GM18526 (cell line): ENCODE results near the gene DCTPP1.

Experiments
- POLR2A ChIP-seq: IDR thresholded peaks from 3 replicates; pipeline ENCODE4 v1.6.1; 2011; ENCODE audit not compliant: insufficient read length; ENCODE audit errors: extremely low read depth

DCTPP1 gene

DNA sequence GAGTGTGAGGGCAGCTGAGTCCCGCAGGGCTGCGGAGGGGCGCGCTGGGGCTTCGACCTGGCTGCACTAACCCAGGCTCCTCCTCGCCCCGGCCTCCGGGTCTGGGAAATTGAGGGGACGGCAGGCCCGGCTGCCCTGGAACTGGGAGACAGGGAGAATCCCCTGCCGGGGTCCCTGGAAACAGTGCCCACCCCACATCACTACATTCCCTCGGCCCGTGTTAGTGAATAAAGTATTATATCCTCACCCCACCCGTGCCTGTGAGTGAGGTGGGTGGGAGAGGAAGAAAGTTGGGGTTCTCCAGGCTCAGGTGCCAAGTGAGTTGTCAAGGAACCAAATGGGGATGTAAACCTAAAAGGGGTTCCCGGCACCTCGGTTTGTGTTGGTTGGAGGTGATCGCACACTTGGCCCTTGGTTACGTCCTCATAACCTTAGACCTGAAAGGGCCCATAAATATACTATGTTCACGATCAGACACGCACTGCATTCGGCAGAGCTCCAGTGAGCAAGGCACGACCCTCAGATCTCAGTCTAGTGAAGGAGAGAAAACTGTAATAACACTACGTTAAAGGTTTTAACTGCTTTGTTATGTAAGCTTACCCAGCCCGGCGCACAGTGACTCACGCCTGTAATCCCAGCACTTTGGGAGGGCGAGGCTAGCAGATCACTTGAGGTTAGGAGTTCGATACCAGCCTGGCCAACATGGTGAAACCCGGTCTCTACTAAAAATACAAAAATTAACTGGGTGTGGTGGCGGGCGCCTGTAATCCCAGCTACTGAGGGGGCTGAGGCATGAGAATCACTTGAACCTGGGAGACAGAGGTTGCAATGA is 11.3 kb downstream of the DCTPP1 start:
- no peak for TF ChIP-seq POLR2A

DNA sequence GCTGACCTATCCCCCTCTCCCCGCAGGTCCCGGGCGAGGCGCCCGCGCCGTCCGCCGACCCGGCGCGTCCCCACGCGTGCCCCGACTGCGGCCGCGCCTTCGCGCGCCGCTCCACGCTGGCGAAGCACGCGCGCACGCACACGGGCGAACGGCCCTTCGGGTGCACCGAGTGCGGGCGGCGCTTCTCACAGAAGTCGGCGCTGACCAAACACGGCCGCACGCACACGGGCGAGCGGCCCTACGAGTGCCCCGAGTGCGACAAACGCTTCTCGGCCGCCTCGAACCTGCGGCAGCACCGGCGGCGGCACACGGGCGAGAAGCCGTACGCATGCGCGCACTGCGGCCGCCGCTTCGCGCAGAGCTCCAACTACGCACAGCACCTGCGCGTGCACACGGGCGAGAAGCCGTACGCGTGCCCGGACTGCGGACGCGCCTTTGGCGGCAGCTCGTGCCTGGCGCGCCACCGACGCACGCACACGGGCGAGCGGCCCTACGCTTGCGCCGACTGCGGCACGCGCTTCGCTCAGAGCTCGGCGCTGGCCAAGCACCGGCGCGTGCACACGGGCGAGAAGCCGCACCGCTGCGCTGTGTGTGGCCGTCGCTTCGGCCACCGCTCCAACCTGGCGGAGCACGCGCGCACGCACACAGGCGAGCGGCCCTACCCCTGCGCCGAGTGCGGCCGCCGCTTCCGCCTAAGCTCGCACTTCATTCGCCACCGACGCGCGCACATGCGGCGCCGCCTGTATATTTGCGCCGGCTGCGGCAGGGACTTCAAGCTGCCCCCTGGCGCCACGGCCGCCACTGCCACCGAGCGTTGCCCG is 12.1 kb downstream of the DCTPP1 start:
- TF ChIP-seq POLR2A, result peak; percentile 60

DNA sequence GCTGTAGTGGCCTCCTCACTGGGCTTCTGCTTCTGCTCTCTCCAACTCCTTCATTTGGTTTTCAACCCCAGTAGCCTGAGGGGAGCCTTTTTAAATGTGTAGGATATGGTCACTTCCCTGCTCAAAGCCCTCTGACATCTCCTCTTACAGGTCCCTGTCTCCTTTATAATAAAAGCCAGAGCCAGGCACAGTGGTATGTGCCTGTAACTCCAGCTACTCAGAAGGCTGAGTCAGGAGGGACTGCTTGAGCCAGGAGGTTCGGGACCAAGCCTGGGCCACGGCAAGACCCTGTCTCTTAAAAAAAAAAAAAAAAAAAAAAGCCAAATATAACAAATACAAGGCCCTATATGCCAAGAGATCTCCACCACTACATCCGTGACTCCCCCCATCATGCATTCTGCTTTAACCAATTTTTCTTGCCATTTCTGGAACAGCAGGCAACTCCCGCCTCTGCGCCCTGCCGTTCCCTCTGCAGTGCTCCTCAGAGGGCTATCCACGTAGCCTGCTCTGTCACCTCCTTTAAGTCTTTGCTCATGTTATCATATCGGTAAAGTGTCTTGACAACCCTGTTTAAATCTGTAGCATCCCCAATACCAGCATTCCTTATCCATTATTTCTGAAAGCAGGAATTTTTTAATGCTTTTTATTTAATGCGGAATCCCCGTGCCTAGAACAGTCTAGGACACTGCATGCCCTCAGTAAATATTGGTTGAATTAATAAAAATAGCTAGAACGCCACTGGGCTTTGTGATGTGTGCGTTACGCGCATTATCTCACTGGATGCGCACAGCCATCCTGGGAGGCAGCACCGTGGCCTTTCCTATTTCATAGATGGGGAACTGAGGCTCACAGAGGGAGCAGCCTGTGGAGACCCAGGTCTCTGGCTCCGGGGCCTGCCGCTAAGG is 13.0 kb downstream of the DCTPP1 start:
- no peak for TF ChIP-seq POLR2A

DNA sequence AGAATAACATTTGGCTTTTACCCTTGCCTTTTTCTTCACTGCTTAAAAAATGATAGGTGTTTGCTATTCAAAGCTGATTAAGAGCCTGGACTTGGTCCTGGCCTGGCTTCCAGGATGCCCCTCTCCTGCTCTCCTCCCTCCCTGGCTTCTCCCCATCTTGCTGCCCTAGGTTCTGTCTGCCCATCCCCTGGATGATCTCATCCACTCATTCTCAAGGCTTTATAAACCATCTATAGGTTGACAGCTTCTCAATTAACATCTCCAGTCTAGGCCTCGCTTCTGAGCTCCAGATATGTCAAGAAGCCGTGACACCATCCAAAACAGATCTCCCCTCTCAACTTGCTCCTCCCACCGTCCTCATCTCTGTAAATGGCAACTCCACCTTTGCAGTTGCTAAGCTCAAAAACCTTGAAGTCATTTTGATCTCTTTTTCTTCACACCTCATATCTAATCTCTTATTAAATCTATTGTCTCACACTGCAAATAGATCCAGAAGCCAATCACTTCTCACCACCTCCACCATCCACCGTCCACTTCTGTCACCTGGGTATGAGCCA is 13.7 kb downstream of the DCTPP1 start:
- TF ChIP-seq POLR2A, result no peak

GRCh38 chr16:30414159-30414558 is 15.7 kb downstream of the DCTPP1 start:
- TF ChIP-seq POLR2A, result no peak

GRCh38 chr16:30413112-30413806 is 16.6 kb downstream of the DCTPP1 start:
- no peak for TF ChIP-seq POLR2A

DNA sequence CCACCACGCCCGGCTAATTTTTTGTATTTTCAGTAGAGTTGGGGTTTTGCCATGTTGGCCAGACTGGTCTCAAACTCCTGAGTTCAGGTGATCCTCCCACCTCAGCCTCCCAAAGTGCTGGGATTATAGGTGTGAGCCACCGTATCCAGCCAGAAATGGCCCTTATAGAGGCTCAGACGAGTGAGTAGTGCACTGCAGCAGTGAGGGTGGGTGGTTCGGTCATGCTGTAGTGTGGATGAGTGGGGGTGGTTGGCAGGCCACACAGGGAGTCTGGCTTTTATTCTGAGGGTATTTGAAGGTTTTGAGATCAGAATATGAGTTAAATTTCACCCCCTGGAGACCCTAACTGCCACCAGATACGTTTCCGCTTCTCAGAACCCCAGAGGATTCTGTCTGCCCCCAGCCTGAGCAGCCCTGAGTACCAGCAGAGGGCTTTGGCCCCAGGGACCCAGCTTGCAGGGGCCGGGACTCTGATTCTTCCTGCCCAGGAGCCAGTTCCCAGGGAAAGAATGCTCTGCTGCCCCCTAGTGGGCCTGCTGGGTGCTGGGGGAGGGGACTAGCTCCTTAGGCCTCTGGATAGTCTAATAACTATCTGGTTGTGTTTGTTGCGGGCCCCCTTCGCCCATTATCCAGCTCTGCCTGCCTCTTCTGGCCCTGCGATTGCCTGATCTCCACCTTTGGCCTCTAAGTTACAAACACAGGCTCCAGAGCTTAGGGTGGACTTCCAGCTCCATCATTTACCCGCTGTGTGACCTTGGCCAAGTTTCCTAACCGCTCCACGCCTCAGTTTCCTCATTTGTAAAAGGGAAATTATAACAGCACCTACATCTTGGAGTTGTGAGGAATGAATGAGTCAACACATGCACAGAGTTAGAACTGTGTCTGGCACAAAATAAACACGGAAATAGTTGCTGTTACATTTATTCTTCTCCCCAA is 20.4 kb downstream of the DCTPP1 start:
- TF ChIP-seq POLR2A, result no peak

DNA sequence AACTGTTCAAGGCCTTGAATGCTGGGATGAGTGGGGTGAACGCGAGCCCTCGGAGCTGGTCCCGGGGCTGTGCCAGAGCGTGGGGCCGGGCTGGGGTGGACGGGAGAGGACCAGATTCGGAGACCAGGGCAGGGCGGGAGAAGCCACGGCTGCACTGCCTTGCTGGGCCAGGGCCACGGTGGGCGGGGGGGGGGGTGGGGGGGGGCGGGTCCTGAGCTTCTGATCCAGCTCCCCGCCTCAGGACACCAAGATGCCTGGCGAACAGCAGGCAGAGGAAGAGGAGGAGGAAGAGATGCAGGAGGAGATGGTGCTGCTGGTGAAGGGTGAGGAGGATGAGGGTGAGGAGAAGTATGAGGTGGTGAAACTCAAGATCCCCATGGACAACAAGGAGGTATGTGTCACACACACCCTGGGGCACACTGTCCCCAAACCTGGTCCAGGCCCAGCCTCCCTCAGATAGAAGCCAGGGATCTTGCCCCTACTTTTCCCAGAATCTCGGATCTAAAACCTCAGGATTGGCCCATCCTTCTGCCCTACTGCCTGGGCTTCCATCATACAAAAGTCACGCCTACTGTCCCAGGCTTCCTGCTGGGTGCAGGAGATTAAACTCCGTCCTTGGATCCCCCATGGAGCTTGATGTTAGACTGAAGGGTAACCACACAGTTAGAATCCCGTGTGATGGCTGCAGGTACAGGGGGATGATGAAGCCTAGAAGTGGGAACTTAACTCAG is 21.9 kb downstream of the DCTPP1 start:
- no peak for TF ChIP-seq POLR2A

DNA sequence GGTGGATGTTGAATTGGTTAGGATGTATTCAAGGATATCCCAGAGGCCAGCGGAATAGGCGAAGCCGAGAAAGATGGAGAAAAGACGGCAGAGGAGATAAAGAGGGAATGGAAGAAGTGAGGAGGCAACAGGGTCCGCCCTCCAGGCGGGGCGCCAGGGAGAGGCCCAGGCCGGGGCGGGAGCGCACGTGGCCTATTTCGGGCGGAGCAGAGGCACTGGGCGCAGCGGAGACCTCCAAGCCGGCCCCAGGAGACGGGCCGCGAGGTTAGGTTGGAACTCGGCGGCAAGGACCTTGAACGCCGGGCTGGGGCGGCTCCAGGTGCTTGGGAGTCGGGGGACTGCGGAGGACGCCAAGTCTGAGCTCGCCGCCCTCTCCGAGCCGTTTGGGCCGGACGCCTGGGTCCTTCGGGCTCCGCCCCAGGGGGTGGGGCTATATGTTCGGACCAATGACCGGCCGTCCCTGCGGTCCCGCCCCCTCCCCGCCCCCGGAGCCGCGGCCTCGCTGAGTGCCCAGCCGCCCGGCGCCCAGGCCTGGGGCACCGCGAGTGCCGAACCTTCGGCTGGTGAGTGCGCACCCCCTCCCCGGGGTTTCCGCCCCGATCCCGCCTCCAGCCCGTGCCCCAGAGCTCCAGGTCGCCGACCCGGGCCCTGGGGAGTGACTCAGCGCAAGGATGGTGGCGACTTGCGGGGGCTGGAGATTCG is 22.6 kb downstream of the DCTPP1 start, which contains the start of gene ZNF771:
TSS of gene ZNF771 (plus strand) at position 505 of the 702 bp plus-strand sequence. CDS start 448 bp downstream, outside the sequence.
- peak; percentile 60 for TF ChIP-seq POLR2A

GRCh38 chr16:30406795-30407101 is 23.1 kb downstream of the DCTPP1 start:
- no peak for TF ChIP-seq POLR2A

- TF ChIP-seq POLR2A, result no peak
Observed at GRCh38 chr16:30401768-30402425, 27.9 kb downstream of the DCTPP1 start.

DNA sequence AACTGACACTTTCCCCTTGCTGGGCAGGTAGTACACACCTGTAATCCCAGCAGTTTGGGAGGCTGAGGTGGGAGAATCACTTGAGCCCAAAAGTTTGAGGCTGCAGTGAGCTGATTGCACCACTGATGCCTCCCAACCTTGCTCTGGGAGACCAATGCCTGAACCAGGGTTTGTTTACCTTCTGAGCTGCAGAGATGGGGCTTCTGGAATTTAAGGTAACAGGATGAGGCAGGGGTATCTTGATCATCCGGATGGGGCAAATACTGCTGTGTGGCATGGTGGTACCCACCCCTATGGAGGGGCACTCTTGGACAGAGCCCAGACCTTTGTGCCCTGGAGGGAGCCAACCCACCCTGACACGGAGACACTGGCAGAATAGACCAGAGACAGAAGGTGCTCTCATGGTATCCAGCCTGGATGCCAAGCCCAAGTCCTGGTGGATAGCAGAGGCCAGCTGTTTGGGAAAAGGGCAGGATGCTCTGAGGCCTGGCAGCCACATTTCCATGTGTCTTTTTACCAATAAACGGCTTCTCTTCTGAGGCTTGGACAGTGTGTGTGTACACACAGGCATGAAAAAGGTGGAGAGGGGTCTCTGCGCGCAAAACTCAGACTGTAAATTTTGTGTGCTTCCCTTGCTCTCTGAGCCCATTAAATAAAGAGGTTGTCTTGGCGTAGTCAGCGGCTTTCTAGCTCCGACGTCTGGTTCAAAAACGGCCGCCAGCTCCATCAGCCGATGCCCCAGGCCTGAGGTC is 30.2 kb downstream of the DCTPP1 start:
- TF ChIP-seq POLR2A, result no peak
